SIG-M5 treated with dmso at 0.1 percent for 504 hours (cell line): ENCODE data around the gene MSI2.
A peak's percentile ranks its signal among the peaks of the same experiment; 100 is the strongest.

Source experiments
- DNase-seq: peaks from one replicate; lab custom pipeline; 2025; ENCODE audit not compliant: unreplicated experiment; lab: John Stamatoyannopoulos, UW

Gene MSI2

DNA sequence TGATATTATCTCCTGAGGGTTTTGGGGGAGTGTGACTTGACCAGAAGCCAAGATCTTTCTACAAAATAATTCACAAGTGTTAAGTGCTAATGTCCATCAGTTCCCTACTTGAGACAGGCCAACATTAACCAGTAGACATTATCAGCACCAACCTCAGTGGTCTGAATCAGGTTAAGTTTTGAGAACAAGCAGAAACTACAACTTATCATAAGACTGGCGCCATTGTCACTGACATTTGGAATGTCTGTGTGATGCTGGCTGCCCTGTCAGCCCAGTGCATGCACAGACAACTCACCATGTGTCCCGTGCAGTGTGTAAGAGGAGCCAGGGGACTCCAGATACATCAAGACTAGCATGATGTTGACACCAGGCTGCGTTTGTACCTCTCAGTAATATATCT, 412.0 kb downstream of the MSI2 start:
- no peak for DNase-seq

DNA sequence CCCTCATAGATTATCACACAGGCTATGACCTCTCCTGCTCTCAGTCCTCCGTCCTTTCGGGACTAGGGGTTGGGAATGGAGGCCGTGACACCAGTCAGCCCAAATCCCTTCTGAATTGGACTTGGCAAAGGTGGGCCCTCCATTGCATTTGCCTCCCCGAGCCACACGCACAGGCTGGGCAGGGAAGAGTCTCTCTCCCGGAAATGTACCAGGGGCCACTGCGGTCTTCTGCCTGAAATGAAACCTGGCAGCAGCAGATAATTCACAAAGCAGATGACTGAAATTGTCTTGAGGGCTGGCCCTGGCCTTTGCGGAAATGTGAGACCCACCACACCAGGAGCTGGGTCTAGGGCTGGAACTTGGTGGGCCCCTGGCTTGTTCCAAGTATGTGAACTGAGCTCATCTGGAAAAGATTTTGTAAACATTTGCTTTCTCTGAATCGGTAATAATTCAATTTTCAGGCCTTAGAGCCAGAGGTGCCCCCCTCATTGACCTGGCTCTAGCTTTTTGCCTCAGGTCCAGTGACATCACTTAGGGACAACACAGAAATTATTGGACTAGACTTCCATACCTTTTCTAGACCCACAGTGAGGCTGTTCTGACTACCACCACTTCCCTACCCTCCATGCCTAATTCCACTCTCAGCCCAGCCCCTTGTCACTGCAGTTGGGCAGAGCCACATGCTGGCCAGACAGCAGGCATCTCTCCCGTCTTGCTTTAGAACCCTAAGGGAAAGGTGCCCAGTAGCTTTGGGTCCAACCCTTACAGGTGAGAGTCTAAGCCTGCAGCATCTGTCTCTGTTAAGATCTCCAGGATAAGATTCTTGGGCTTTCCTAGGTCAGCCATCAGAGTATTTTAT, 413.6 kb downstream of the MSI2 start:
- DNase-seq = no peak

DNA sequence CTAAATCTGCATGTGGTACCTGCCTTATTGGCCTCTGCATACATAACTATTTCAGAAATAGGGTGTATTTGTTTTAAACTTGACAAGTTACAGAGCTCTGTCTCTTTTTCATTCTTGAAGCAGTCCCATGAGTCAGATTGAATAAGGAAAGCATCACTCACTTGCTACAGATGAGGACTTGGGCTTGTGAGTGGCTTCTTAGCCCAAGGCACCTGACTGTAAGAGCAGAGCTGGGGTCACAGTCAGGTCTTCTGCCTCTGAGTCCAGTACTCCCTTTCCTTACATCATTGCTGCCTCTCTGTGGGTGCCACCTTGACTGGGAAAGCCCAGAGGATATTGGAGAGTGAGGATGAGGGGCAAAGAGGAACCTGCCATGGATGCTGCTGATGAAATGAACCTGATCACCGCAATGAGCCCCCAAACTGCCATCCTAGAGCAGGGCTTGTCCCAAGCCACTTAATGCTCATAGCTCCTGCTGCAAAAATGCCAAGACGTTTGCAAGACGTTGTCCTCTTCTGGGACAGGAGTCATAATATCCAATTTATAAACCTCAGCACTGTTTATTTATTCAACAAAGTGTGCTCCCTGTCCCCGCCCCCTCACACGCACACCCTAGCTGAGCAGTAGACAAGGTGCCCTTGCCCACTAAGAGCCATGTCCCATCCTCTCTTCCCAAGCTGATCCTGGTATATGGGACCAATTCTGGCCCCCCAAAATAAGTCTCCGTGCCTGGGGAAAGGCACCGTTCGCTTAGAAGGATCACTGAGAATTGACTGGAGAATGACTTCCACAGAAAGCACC, 414.6 kb downstream of the MSI2 start:
- no peak for DNase-seq

DNA sequence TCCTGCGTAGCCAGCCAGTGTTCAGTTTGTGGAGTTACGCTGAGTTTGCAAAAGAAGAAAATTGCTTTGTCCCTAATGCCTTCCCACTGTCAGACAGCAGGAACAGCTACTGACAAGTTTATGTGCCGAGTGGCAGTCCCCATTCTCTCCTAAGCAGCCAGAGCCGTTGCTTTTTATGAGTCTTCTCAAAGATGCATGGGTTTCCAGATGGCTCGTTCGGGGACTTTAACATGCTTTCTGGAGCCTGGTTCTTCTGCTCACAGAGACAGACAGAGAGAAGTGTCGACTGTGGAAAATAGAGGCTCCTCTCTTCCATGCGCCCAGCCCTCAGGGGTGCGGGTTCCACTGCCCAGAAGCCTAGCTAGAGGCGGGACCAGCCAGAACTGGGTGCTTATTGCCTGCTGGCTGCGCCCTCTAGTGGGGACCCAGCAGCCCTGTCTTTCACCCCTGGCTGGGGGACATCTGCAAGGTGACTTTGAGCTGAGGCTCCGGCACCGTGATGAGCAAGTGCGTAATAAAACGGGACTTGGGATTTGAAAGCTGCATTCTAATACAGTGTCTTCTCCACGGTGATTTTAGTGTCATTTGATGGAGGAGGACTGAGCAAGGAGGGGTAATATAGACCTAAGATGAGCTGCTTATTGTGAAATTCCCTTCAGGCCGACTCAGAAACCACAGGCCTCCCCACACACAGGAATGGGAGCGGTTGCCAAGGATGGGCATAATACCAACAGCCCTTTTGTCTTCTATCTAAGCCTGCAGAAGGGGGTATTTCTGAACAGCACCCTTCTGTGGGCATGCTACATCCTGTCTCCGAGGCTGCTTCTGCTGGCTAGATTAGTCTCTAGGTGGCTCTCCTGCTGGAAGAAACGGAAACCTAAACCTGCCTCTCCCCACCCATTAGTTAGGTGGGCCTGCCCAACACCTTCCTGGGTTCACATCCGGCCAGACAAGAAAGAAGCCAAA, 415.6 kb downstream of the MSI2 start:
- DNase-seq = peak; percentile 85

DNA sequence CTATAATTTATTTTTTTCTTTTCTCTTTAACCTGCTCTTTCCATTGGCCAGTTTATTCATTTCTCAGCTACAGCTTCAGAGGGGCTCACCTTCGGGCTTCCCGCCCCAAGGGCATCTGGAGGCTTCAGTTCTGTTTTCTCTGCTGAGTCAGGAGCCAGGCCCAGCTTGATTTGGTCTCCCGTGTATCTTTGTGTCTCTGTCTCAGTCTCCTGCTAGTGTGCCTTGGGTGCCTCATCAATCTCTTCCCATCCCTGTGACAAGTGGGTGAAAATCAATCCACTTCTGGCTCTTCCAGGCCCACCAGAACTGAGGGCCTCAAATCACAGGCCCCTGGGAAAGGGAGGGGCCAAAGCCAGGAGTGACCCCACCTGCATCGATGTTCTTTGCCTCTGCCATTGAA, 416.6 kb downstream of the MSI2 start:
- no peak for DNase-seq

DNA sequence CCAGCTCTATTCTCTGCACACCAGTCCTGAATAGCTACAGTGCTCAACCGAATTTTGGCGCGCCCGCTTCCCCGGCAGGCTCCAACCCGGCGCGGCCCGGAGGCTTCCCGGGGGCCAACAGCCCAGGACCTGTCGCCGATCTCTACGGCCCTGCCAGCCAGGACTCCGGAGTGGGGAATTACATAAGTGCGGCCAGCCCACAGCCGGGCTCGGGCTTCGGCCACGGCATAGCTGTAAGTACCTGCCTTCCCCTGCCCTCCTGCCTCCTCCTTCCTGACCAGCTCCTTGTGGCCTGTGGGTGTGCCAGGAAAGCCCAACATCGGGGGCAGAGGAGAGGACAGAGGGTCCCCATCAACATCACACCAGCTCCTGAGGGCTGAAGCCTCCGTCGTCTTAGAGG, 418.6 kb downstream of the MSI2 start:
- no peak for DNase-seq

DNA sequence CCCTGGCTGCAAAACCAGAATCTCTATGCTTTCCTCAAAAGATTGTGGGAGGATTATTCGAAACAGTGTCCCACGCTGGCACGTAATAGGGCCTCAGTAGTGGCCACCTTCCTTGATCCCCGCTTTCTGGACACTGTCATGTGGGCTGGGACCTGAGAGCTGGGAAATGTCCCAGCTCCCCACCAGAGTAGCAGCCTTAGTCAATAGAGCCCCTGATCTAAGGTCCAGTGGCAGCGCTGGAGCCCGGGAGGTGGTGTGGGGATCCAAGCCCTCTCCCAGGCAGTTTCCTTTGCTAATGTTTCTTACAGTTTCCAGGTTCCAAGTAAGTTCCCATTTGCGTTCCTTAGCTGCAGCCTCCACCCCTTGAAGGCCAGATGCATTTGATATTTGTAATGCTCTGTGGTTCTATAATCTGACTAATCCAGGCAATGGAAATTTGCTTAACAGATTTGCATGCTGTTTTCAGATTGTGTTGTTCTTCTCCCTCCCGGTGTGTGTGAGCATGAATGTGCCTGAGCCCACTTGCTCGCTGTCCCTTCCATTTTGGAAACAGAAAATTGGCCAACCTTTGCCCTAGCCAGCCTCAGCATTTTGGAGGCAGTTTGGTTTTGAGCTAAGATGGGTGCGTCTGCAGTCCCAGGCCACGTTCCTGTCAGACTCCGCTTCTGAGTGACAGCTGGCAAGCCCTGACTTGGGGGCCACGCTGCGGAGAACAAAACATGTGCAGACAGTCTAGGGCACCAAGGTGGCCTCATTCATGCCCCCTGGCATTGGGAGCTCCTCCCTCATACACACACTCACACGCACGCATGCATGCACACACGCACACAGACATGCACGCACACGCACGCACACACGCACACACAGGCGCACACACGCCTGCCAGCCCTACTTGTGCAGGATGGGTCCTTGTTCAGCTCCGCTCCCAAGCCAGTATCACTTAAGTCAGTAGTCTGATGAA, 419.4 kb downstream of the MSI2 start:
- DNase-seq = no peak

DNA sequence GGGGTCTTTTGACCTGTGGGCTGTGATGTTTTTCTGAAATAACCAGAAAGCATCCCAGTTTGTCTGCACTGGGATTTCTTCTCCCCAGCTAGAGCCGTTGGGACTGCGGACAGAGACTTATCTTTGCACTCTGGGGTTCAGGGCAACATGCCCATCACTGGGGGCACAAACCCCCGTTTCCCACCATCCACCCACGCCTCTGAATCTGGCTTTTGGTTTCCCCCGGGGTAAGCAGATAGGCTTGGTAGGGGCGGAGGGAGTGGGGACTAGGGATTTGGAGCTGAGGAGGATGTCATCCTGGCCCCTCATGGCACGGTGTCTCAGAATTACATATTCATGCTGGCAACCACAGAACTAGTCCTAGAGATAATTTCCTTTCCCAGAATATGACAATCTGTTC, 420.2 kb downstream of the MSI2 start:
- no peak for DNase-seq

DNA sequence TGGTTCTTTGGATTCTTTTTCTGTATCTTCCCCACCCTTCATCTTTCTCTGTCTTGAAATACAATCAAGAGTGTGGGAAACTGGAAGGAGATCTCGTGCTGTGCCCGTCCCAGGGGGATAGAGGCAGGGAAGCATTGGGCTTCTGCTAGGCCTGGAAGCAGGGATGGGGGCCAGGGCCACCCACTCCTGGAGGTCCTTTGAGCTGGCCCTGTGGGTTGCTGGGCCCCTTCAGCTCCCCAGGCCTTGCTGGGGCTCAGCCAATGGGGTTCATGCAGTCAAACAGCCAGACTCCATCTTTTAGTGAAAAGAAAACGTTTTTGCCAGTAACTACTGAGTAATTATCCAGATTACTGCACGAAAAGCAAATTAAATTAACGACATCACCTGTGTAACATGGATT, 421.0 kb downstream of the MSI2 start:
- DNase-seq = no peak

DNA sequence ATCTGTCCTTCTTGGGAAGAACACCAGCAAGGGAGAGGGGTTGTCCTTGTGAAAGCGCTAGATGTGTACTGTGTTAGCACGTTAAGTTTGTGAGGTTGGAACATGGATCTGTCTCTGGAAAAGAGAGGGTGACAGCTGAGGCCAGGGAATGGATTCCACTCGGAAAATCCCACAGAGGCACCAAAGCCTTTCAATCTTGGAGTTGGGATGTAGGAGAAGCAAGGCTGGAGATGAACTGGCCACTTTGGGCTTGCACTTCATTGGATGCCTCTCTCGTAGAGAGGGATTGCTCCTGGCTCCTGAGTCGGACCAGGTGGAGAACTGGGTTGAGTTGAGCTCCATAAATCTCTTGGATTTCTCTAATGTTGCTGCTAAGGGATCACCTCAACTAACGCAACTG, 421.5 kb downstream of the MSI2 start:
- no peak for DNase-seq

DNA sequence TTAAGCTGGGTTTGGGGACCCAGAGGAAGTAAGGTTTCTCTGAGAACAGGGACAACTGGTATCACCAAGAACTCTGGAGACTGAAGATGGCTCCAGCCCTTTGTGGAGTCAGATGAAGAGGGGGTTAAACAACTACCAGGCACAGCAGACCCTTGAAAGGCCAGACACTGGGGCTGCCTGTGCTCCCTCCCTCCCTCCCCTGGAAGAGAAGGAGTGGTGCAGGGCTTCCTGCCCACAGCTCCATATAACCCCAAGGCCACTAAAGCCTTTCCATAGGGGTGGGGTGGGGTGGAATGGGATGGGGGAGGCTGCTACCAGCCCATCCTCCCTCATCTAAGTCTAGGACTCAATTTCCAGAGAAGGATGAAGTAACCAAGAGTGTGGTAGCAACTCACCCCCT, 422.1 kb downstream of the MSI2 start:
- no peak for DNase-seq

DNA sequence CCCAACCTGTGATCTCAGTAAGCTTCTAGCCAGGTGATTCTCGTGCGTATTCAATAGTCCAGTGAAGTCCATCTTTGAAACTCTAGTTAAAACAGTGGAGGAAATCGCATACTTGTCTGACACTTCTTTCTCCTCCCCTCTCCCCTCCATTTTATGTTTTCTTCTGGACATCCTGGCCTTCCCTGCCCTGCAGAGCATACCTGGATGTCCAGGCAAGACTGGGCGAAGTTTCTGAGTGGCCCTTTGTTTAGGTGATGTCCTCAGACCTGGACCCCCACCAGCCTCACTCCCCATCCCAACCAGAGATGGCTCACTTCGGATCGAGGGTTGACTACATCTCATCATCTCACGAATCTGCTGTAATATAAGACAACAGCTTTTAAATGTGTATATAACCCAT, 423.0 kb downstream of the MSI2 start:
- no peak for DNase-seq

DNA sequence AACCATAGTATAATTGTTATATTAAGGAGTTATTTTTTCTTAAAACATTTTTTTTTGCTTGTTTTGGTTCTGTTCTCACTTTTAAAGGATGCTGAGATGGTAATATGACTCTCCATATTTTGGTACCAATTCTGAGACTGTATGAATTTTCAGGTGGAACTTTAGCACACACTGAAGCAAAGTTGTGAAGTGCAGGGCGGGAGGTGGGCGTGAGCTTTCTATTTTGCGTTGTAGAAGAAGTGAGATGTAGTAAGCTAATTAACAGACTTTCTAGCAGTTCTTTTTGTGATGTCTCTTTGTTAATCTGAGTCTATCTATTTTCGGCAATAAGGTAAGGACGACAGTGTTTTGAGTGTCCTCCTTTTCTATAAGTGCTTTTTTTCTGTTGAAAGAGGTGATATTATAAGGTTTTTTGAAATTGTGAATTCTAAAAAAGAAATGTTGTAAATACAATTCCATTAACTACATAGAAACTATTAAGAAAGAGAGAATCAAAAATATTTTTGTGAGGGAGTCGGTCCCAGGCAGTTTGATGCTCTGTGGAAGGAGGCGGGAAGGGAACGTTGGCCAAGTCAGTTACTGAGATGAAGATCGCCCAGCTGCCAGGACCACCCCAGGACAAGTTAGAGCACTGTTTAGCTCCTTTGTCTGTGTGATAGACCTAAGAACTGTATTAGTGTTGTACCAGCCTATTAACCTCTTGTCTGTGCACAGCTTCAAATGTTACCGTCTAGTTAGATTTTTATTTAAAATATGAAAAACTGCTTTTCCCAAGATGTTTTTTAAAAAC, 423.8 kb downstream of the MSI2 start:
- DNase-seq = no peak

DNA sequence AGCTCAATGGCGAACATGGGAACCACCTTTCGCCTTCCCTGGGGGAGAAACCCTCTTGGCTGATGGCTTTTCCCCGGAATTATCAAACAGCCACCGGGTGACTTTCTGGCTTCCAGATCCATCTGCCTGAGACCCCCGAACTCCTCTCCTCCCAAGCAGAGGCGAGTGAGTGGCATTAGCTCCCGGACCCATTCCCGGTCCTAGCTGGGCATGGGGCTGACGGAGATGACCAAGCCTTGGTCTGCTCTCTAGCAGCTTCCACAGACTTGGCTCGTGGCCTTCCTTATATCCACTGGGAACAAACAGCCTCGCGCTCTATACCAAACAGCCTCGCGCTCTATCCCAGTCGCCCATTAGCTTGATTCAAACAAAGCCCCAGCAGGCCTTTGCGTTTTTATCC, 426.4 kb downstream of the MSI2 start:
- no peak for DNase-seq

DNA sequence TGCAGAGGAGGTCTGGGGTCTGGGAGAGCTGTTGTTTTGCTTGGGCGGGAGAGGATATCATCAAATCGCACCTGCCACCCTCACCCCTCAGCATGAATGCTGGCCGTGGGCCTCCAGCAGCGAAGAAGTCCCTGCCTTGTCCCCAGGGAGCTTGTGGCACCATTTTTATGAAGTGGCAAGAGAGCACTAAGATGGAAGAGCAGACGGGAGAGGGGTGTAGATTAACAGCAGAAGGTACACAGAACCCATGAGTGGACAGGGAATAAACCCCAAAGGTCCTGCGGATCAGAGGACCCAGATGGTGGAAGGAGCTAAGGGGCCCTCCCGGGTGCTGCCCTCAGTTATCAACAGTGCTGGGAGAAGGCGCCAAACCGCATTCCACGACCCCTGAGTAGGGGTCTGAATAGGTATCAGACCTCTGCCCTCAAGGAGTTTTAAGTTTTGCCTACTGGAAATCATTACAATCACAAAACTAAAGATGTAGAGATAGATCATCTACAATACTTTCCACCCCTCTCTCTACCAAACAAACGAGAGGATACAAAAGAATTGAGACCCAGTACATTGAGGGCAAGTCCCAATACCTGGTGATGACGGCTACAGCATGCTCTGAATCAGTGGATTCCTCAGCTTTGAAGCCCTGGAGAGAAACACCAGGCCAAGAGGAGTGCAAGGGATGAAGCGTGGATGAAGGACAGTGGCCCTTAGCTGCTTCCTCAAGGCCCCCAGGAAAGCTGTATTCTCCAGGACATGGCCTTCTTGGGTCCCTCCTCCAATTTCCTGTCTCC, 428.6 kb downstream of the MSI2 start:
- no peak for DNase-seq

DNA sequence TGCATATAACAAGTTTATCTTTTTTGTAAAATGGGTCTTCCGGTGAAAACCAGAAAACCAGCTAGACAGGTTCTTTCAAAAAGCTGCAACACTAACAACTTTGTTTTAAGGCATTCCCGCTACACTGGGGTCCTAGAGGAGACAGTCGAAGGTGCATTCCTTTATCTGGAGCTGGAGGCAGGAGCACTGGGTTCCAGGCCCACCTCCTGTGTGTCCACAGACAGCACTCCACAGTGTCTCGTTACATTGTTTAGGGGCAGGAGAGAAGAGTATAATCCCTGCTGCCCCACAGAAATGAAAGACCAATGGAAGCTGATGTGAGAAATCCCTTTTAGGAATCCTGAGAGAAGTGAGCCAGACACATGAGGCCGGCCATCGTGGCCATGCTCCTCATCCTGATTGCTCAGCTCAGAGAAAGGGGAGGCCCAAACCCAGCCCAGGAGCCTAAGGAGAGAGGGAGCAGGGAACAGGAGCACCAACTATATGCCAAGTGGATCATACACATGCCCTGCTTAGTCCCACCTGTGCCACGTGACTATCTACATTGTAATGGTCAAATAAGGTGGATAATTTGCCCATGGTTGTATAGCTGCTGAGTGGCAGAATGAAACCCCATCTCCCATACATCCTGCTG, 429.3 kb downstream of the MSI2 start:
- no peak for DNase-seq

DNA sequence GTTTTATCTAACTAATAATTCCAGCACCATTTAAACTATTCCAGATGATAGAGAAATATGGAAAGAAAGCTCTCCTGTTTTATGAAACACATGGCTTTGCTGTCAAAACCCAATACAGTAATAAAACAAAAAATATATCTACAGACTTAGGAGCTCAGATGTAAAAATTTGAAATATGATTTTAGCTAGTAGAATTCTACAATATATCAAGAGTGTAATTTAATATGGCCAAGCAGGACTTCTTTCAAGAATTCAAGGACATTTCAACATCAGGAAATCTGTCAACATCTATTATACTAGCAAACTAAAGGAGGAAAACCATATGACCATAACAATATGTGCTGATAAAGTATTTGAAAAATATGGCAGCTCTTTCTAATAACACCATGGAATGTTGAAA, 431.3 kb downstream of the MSI2 start:
- no peak for DNase-seq

DNA sequence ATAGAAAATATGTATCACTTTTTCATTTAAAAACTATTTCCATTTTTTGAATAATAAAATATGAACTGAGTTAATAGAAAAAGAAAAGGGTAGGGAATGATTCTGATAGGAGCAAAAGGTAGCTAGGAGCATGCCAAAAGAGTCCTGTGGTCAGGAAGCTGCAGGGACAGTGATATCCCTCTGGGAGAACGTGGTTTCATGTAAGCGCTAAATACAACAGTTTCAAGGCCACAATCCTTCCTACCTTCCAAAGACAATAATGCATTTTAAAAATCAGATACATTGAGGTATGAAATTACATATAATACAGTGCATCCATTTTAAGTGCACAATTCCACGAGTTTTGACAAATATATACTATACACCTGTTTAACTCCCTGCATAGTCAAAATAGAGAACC, 432.9 kb downstream of the MSI2 start:
- no peak for DNase-seq
